GM23248 (cell line): Measurements from ENCODE around the gene TTLL3. TPM values are rescaled to one million over a fixed set of nuclear protein-coding genes. Genes with fewer than 3 reads are reported as not detected.

Source experiments
- DNase-seq: peaks from one replicate; pipeline ENCODE4 v3.0.0-alpha.2; 2015
- H2AFZ ChIP-seq: fragments of 200-600 bp; sonication (generic); 2 replicates; pipeline ENCODE4 v1.6.1; 2016; ENCODE audit warnings: antibody characterized with exemption
- H3F3A ChIP-seq: fragments of 200-600 bp; sonication (generic); 2 replicates; pipeline ENCODE4 v1.6.1; 2016; ENCODE audit warnings: mild to moderate bottlenecking, antibody characterized with exemption, mixed run types; ENCODE audit not compliant: insufficient read depth
- H3K27ac ChIP-seq: fragments of 200-600 bp; sonication (generic); 2 replicates; pipeline ENCODE4 v1.5.1; 2016; ENCODE audit warnings: mild to moderate bottlenecking
- H3K27me3 ChIP-seq: fragments of 200-600 bp; sonication (generic); replicated peaks from 2 replicates; pipeline ENCODE4 v1.6.1; 2016; ENCODE audit warnings: mild to moderate bottlenecking; ENCODE audit not compliant: insufficient read depth
- H3K36me3 ChIP-seq: fragments of 200-600 bp; sonication (generic); 2 replicates; pipeline ENCODE4 v1.6.1; 2016; ENCODE audit warnings: low read depth, mild to moderate bottlenecking
- H3K4me1 ChIP-seq: fragments of 200-600 bp; sonication (generic); 2 replicates; pipeline ENCODE4 v1.6.1; 2016; ENCODE audit warnings: mild to moderate bottlenecking; ENCODE audit not compliant: insufficient read depth
- H3K4me2 ChIP-seq: fragments of 200-600 bp; sonication (generic); one replicate; pipeline ENCODE4 v1.6.1; 2016; ENCODE audit warnings: mild to moderate bottlenecking; ENCODE audit not compliant: unreplicated experiment
- H3K4me3 ChIP-seq: fragments of 200-600 bp; sonication (generic); 2 replicates; pipeline ENCODE4 v1.5.1; 2016; ENCODE audit warnings: mild to moderate bottlenecking
- H3K79me2 ChIP-seq: fragments of 200-600 bp; sonication (generic); 2 replicates; pipeline ENCODE4 v1.6.1; 2016; ENCODE audit warnings: mild to moderate bottlenecking; ENCODE audit not compliant: insufficient read depth
- H3K9ac ChIP-seq: fragments of 200-600 bp; sonication (generic); 2 replicates; pipeline ENCODE4 v1.6.1; 2016; ENCODE audit warnings: mild to moderate bottlenecking
- H3K9me2 ChIP-seq: fragments of 200-600 bp; sonication (generic); 2 replicates; pipeline ENCODE4 v1.6.1; 2016; ENCODE audit warnings: mixed run types, mild to moderate bottlenecking, moderate library complexity; ENCODE audit not compliant: insufficient read depth
- H3K9me3 ChIP-seq: fragments of 200-600 bp; sonication (generic); one replicate; pipeline ENCODE4 v1.6.1; 2017; ENCODE audit warnings: low read depth
- H4K20me1 ChIP-seq: fragments of 200-600 bp; sonication (generic); 2 replicates; pipeline ENCODE4 v1.6.0; 2016; ENCODE audit not compliant: insufficient read depth
- EZH2 ChIP-seq: fragments of 200-600 bp; sonication (generic); IDR thresholded peaks from 2 replicates; pipeline ENCODE4 v1.6.1; 2018; ENCODE audit warnings: antibody characterized with exemption, mild to moderate bottlenecking; ENCODE audit not compliant: insufficient read depth, poor library complexity, severe bottlenecking
- EZH2phosphoT487 ChIP-seq: fragments of 200-600 bp; sonication (generic); IDR thresholded peaks from 2 replicates; pipeline ENCODE4 v1.6.1; 2018; ENCODE audit warnings: antibody characterized with exemption, moderate library complexity, mild to moderate bottlenecking, low read depth; ENCODE audit not compliant: insufficient read depth
- WGBS, 2 experiments: methylation state at CpG; one replicate each; pipeline ENCODE4 v1.1.6; 2015 to 2017; ENCODE audit warnings: low lambda C conversion rate in 2 of 2, low coverage in 1 of 2; ENCODE audit errors: missing lambda C conversion rate in 2 of 2; 5-methylcytosine and 5-hydroxymethylcytosine counted together
- in situ Hi-C: fragments of 300-500 bp; cut with MboI; formaldehyde crosslinking; loops from 2 replicates; pipeline ENCODE4 v1.15.0; 2020
- polyA plus RNA-seq: library from polyadenylated mRNA; unstranded; fragments of >200 nt; fragmentation: Nextera tagmentation; extraction: Ambion mirVana; gene quantifications from 2 replicates; pipeline ENCODE4 v1.2.1, GENCODE V29; 2016
- total RNA-seq: library from RNA; depleted of rRNA; stranded (reverse); fragments of >200 nt; shearing (Covaris generic); gene quantifications from 2 replicates; pipeline ENCODE4 v1.2.3, GENCODE V29; 2014

The TTLL3 gene
- total and polyA plus RNA-seq, 2 experiments from 2014 or later = 26.9 to 30.3 TPM

- Histone ChIP-seq H3K36me3 (no peaks in the 10 kb centered on the region), H3K9ac (no peak overlapping the region), H4K20me1 (no peaks in the 10 kb centered on the region), H2AFZ (no peak overlapping the region), H3K79me2 (peaks cover 14% of the 10 kb centered on the region), H3K9me2 (no peaks in the 10 kb centered on the region), H3K27me3 (no peaks in the 10 kb centered on the region), H3K4me3 (no peak overlapping the region), H3K9me3 (no peaks in the 10 kb centered on the region), H3K4me1 (no peaks in the 10 kb centered on the region), H3F3A (no peaks in the 10 kb centered on the region), H3K4me2 (no peak overlapping the region), H3K27ac (no peak overlapping the region)
- no peak for DNase-seq
- 96 to 98% methylated on average over 4 of the region's 4 CpGs for WGBS, 2 experiments
- TF ChIP-seq EZH2 (no peak), EZH2phosphoT487 (no peak)
- in situ Hi-C loops = no loop called here
These were observed 44.2 kb upstream of the TTLL3 start for GRCh38 chr3:9765865-9766264.

GRCh38 chr3:9767418-9767817 is 42.6 kb upstream of the TTLL3 start:
- H2AFZ ChIP-seq = no peak overlapping the region

GRCh38 chr3:9768141-9768775 is 41.8 kb upstream of the TTLL3 start:
- Histone ChIP-seq H3K4me3 (no peak overlapping the region), H3K9me2 (no peaks in the 10 kb centered on the region), H3K4me2 (no peak overlapping the region), H3K4me1 (no peaks in the 10 kb centered on the region), H3K27me3 (no peaks in the 10 kb centered on the region), H3K79me2 (peaks cover 14% of the 10 kb centered on the region), H4K20me1 (no peaks in the 10 kb centered on the region), H3K9ac (peak overlapping the region; percentile 83; the same call in 1 of the 2 replicates), H2AFZ (no peak overlapping the region), H3K9me3 (no peaks in the 10 kb centered on the region), H3K27ac (no peak overlapping the region), H3K36me3 (no peaks in the 10 kb centered on the region), H3F3A (no peaks in the 10 kb centered on the region)
- peak; percentile 23 for DNase-seq
- no peak for TF ChIP-seq EZH2
- in situ Hi-C loops = no loop called here
- 72 to 76% methylated on average over 6 of the region's 6 CpGs for WGBS, 2 experiments

More at GRCh38 chr3:9767418-9767817, 42.6 kb upstream of the TTLL3 start:
- no peak overlapping the region for H3K27ac ChIP-seq
- no peak overlapping the region; the same call in 1 of the 2 replicates for H3K9ac ChIP-seq
- in situ Hi-C loops = no loop called here
- H3K4me2 ChIP-seq = no peak overlapping the region
- H3K9me2 ChIP-seq = no peaks in the 10 kb centered on the region
- no peak for DNase-seq
- H3K4me1 ChIP-seq = no peaks in the 10 kb centered on the region
- no peaks in the 10 kb centered on the region for H3K36me3 ChIP-seq
- H3K4me3 ChIP-seq = no peak overlapping the region
- H3K79me2 ChIP-seq = peaks cover 14% of the 10 kb centered on the region
- no peaks in the 10 kb centered on the region for H3K9me3 ChIP-seq
- no peaks in the 10 kb centered on the region for H3F3A ChIP-seq
- H4K20me1 ChIP-seq = no peaks in the 10 kb centered on the region
- TF ChIP-seq EZH2 (no peak), EZH2phosphoT487 (no peak)
- no peaks in the 10 kb centered on the region for H3K27me3 ChIP-seq
- 54 to 59% methylated on average over 7 of the region's 7 CpGs for WGBS, 2 experiments

GRCh38 chr3:9769012-9769411 is 41.0 kb upstream of the TTLL3 start:
- peak overlapping the region; percentile 83 for H3K9ac ChIP-seq
- H3K9me2 ChIP-seq = no peaks in the 10 kb centered on the region
- peak overlapping the region; percentile 85 for H3K4me2 ChIP-seq
- H4K20me1 ChIP-seq = no peaks in the 10 kb centered on the region
- H3K27me3 ChIP-seq = no peaks in the 10 kb centered on the region
- H3K27ac ChIP-seq = no peak overlapping the region
- H3K36me3 ChIP-seq = no peaks in the 10 kb centered on the region
- in situ Hi-C loops = no loop called here
- no peak for DNase-seq
- peaks cover 14% of the 10 kb centered on the region for H3K79me2 ChIP-seq
- no peaks in the 10 kb centered on the region for H3F3A ChIP-seq
- TF ChIP-seq EZH2phosphoT487 = no peak
- no peak for TF ChIP-seq EZH2
- peak overlapping the region; percentile 91 for H2AFZ ChIP-seq
- WGBS, 2 experiments = 62 to 65% methylated on average over 5 of the region's 5 CpGs
- no peaks in the 10 kb centered on the region for H3K4me1 ChIP-seq
- H3K4me3 ChIP-seq = peak overlapping the region; percentile 78
- H3K9me3 ChIP-seq = no peaks in the 10 kb centered on the region
